PC-3 (cell line): ENCODE data around the gene UBAC2. TPM values are rescaled to one million over a fixed set of nuclear protein-coding genes. Genes with fewer than 3 reads are reported as not detected.
A peak's percentile ranks its signal among the peaks of the same experiment; 100 is the strongest.

Experiments used
- ATAC-seq: fragments of 200-7000 bp; cut with Tn5 transposase; 2 replicates; pipeline ENCODE4 v1.9.1; 2020; ENCODE audit warnings: mild to moderate bottlenecking, moderate library complexity
- BruUV-seq: library from RNA; stranded (reverse); fragments of 400-500 nt; replicated peaks from 2 replicates; lab custom pipeline; 2021; lab: Mats Ljungman, UMichigan
- CTCF ChIA-PET: fragments of 300-600 bp; sonication (Branson Sonifier 250); formaldehyde crosslinking; loops from one replicate; lab custom pipeline; 2022; ENCODE audit warnings: antibody characterized with exemption; lab: Charles Lee
- POLR2A ChIA-PET: fragments of 300-600 bp; sonication (Branson Sonifier 250); formaldehyde crosslinking; loops from one replicate; lab custom pipeline; 2022; ENCODE audit warnings: antibody characterized with exemption; ENCODE audit not compliant: unreplicated experiment; lab: Charles Lee
- DNase-seq: peaks from one replicate; pipeline ENCODE4 v3.0.0-alpha.2; 2015
- H2AFZ ChIP-seq: fragments of 300-600 bp; sonication (generic); 2 replicates; pipeline ENCODE4 v1.6.0; 2016; ENCODE audit warnings: antibody characterized with exemption, low read length
- H3F3A ChIP-seq: fragments of 300-600 bp; sonication (generic); one replicate; pipeline ENCODE4 v1.6.0; 2017; ENCODE audit warnings: antibody characterized with exemption, low read length, control low read depth, mild to moderate bottlenecking; ENCODE audit not compliant: unreplicated experiment
- H3K27ac ChIP-seq: fragments of 300-600 bp; sonication (generic); 2 replicates; pipeline ENCODE4 v1.5.1; 2016; ENCODE audit warnings: mild to moderate bottlenecking, low read length
- H3K27me3 ChIP-seq: fragments of 300-600 bp; sonication (generic); 2 replicates; pipeline ENCODE4 v1.6.1; 2016; ENCODE audit warnings: low read length, mixed read lengths
- H3K36me3 ChIP-seq: fragments of 300-600 bp; sonication (generic); 2 replicates; pipeline ENCODE4 v1.6.1; 2016; ENCODE audit warnings: low read depth, mixed run types, low read length, mixed read lengths
- H3K4me1 ChIP-seq: fragments of 300-600 bp; sonication (generic); 2 replicates; pipeline ENCODE4 v1.5.1; 2016; ENCODE audit warnings: low read length; ENCODE audit not compliant: insufficient read depth
- H3K4me2 ChIP-seq: fragments of 300-600 bp; sonication (generic); 2 replicates; pipeline ENCODE4 v1.6.0; 2016; ENCODE audit warnings: low read length
- H3K4me3 ChIP-seq: fragments of 300-600 bp; sonication (generic); 2 replicates; pipeline ENCODE4 v1.5.1; 2016; ENCODE audit warnings: mild to moderate bottlenecking, low read length, mixed read lengths
- H3K79me2 ChIP-seq: fragments of 300-600 bp; sonication (generic); 2 replicates; pipeline ENCODE4 v1.6.1; 2017; ENCODE audit warnings: low read length, mixed read lengths
- H3K9ac ChIP-seq: fragments of 300-600 bp; sonication (generic); 2 replicates; pipeline ENCODE4 v1.6.0; 2016; ENCODE audit warnings: mild to moderate bottlenecking, low read length
- H3K9me2 ChIP-seq: fragments of 300-600 bp; sonication (generic); replicated peaks from 2 replicates; pipeline ENCODE4 v1.6.1; 2016; ENCODE audit warnings: mixed run types, low read length, mixed read lengths
- H3K9me3 ChIP-seq: fragments of 300-600 bp; sonication (generic); 2 replicates; pipeline ENCODE4 v1.6.1; 2016; ENCODE audit warnings: low read length, mixed read lengths
- H4K20me1 ChIP-seq: fragments of 300-600 bp; sonication (generic); 2 replicates; pipeline ENCODE4 v1.6.1; 2016; ENCODE audit warnings: low read length, mixed read lengths
- CTCF ChIP-seq: fragments of 300-600 bp; sonication (generic); conservative IDR thresholded peaks from 2 replicates; pipeline ENCODE4 v1.5.1; 2017; ENCODE audit warnings: antibody characterized with exemption, low read depth, mild to moderate bottlenecking, low read length
- EZH2 ChIP-seq: fragments of 300-600 bp; sonication (generic); IDR thresholded peaks from one replicate; pipeline ENCODE4 v1.6.1; 2017; ENCODE audit warnings: antibody characterized with exemption, mild to moderate bottlenecking, low read length; ENCODE audit not compliant: unreplicated experiment
- EZH2phosphoT487 ChIP-seq: fragments of 300-600 bp; sonication (generic); IDR thresholded peaks from 2 replicates; pipeline ENCODE4 v1.6.1; 2018; ENCODE audit warnings: mild to moderate bottlenecking, antibody characterized with exemption, low read length, borderline replicate concordance
- intact Hi-C: fragments of 100-400 bp; cut with micrococcal nuclease; formaldehyde crosslinking; loops from 2 replicates; pipeline ENCODE4 v1.9.0; 2023
- total RNA-seq: library from RNA; depleted of rRNA; stranded (reverse); fragments of >200 nt; gene quantifications from 2 replicates; pipeline ENCODE4 v1.2.3, GENCODE V29; 2014

UBAC2 gene
- total RNA-seq, 1 experiment from 2014 or later, result 34.5 TPM

GRCh38 chr13:99176309-99177276, 24.1 kb upstream of the UBAC2 start:
- Histone ChIP-seq H2AFZ (peak overlapping the region; percentile 68), H3K27me3 (no peaks in the 10 kb centered on the region), H3K4me3 (peak overlapping the region; percentile 50; the same call in 1 of the 2 replicates), H3K4me2 (peak overlapping the region; percentile 84), H3K79me2 (no peaks in the 10 kb centered on the region), H3K36me3 (no peaks in the 10 kb centered on the region), H3K4me1 (no peaks in the 10 kb centered on the region; the same call in 1 of the 2 replicates), H3K9ac (no peak overlapping the region), H4K20me1 (no peaks in the 10 kb centered on the region), H3F3A (no peaks in the 10 kb centered on the region), H3K9me2 (no peaks in the 10 kb centered on the region), H3K9me3 (no peaks in the 10 kb centered on the region), H3K27ac (no peak overlapping the region)
- intact Hi-C loops, result loop anchor here (1.0 to 2.0 kb wide), 2 partner anchors 90 to 260 kb away; no protein-coding TSS in a partner anchor
- CTCF ChIA-PET, result interaction anchor here (0.5 to 1.6 kb wide), 7 partner anchors 20 to 260 kb away, joined by 3 to 29 read pairs (median 3); no protein-coding TSS in a partner anchor
- POLR2A ChIA-PET, result interaction anchor here (0.6 kb wide), 1 partner anchor 51 kb away, joined by 3 read pairs; no protein-coding TSS in a partner anchor
- no TSS peak for BruUV-seq
- ATAC-seq (peak; percentile 99), DNase-seq (peak; percentile 81)
- peak; percentile 86 for TF ChIP-seq CTCF
- TF ChIP-seq EZH2, result no peak

- H3K79me2 ChIP-seq, result no peaks in the 10 kb centered on the region
- H3K9me2 ChIP-seq, result no peaks in the 10 kb centered on the region
- H3F3A ChIP-seq, result no peaks in the 10 kb centered on the region
- no peaks in the 10 kb centered on the region for H3K36me3 ChIP-seq
- intact Hi-C loops, result no loop called here
- H3K4me2 ChIP-seq, result no peak overlapping the region
- H2AFZ ChIP-seq, result no peak overlapping the region
- no peak overlapping the region for H3K27ac ChIP-seq
- POLR2A ChIA-PET, result no interaction called here
- no TSS peak for BruUV-seq
- H4K20me1 ChIP-seq, result no peaks in the 10 kb centered on the region
- H3K4me1 ChIP-seq, result no peaks in the 10 kb centered on the region; the same call in 1 of the 2 replicates
- TF ChIP-seq EZH2 (no peak), EZH2phosphoT487 (no peak), CTCF (no peak)
- no peaks in the 10 kb centered on the region for H3K27me3 ChIP-seq
- DNase-seq, result no peak
- no peak overlapping the region for H3K4me3 ChIP-seq
- H3K9ac ChIP-seq, result no peak overlapping the region
- no peaks in the 10 kb centered on the region for H3K9me3 ChIP-seq
- no peak for ATAC-seq
- CTCF ChIA-PET, result no interaction called here
Measured at GRCh38 chr13:99178636-99179035, 22.0 kb upstream of the UBAC2 start.
